Measurements from ENCODE around the gene CELF6.

The CELF6 gene

GRCh38 chr15:72319985-72320671 lies at the start of gene CELF6:
TSS of gene CELF6 (minus strand) at chr15:72320157. CDS start at chr15:72319874, 283 bp downstream.
- peak; percentile 55 for DNase-seq

DNA sequence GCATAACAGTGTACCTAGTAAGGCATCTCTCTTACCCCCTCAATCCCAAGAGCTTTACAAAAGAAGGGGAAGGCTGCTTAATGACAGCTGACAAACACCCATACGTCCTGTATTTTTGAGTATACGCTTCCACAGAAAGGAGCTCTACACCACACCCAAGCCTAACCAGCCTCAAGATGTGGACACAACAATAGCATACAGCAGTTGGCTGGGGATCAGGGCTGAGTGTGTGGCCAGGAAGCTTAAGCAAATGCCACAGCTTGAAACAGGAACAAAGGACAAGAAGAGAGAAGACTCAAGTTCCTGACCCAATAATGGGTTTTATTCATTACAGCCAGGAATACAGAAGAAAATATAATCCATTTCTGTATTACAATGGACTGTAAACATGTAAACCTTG lies 48.9 kb upstream of the CELF6 start:
- DNase-seq: no peak

DNA sequence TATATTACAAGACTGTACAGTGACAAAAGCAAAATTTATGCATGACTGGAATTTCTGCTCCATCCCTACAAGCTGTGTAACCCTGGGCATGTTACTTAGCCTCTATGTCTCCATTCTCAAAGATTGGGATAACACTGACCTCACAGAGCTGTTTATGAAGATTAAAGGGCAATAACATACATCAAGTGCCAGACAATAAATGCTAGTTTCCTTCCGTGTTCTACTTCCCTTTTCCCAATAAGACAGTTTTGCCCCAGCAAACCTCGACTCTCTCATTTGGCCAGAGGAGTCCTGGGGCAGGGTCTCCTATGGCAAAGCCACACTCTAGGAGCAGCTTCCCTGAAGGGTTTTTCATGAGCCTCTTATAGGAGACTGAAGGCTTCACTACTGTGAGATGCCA lies 48.4 kb upstream of the CELF6 start:
- DNase-seq: no peak

GRCh38 chr15:72365844-72366243 lies 45.9 kb upstream of the CELF6 start:
- DNase-seq: no peak

GRCh38 chr15:72361176-72361575 lies 41.2 kb upstream of the CELF6 start:
- DNase-seq: no peak

GRCh38 chr15:72358650-72359171 lies 38.8 kb upstream of the CELF6 start:
- DNase-seq: no peak

DNA sequence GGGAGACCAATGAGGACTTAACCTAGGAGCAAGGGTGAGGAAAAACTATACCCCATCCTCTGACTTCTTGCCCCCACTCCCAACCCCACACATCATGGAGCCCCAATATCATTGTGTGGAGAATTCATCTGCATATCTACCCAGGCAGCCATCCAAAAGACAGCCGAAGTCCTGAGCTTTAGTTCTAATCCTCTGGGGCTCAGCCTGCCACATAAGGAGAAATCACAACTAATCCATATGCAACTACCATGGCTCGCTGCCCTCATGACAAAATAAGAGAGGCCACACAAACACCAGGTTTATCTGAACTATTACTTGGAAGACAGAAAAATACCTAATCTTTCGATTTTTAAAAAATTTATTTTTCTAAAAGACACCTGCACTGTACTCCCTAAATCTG lies 38.2 kb upstream of the CELF6 start:
- no peak for DNase-seq

DNA sequence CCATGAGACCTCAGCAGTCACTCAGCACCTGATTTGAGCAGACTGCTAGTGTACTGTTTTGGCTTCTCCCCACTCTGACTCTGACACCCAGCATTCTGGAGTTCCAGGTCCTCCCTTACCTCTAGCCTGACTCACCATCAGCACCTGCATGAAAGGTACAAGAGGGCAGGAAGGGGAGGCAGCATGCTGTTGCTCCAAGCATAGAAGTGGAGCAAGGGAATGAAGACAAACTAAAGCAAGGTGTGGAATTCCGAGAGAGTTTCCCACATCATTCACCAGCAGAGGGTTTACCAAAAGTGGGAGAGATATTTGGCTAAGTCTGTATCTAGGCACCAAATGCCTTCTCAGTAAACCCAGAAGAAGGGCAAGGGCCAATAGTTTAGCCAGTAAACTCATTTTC lies 34.5 kb upstream of the CELF6 start:
- DNase-seq: no peak

- no peak for DNase-seq
Observed at GRCh38 chr15:72353266-72353665, 33.3 kb upstream of the CELF6 start.

GRCh38 chr15:72345806-72346205 lies 25.8 kb upstream of the CELF6 start:
- DNase-seq: no peak

- no peak for DNase-seq
Observed at GRCh38 chr15:72345280-72345679, 25.3 kb upstream of the CELF6 start.

DNA sequence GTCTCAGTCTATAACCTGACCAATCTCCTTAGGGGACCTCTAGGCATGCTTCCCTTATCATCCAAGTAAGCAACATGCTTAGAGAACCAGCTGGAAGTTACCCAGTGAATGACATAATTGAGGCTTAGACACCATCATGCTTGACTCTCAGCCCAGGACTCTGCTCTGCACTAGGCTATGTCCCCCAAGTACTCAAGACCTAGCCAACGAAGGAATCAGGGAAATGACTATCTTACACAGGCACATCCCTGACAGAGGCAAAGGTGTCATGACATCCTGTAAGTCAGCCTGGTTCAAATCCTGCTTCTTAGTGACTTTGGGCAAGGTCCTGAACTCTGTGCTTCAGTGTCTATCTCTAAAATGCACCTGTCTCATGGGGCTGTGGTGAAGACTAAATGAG lies 24.6 kb upstream of the CELF6 start:
- DNase-seq: no peak

DNA sequence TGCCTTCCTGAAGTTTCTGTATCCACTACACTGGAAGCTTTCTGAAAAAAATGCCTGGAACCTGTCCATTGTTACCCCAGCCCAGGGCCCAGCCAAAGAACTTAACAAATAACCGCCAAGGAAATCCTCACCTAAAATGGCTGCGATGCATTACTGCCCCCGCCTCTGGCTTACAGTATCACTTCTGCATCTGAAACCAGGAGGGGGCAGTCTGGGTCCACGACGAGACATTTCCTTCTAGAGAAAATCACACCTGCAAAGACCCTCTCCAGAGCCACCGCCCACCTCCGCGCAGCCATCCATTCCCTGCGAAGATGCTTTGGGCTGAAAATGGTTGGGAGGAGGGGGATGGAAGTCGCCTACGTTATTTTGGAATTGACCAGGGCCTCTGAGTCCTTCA lies 22.4 kb upstream of the CELF6 start:
- DNase-seq: peak; percentile 23

DNA sequence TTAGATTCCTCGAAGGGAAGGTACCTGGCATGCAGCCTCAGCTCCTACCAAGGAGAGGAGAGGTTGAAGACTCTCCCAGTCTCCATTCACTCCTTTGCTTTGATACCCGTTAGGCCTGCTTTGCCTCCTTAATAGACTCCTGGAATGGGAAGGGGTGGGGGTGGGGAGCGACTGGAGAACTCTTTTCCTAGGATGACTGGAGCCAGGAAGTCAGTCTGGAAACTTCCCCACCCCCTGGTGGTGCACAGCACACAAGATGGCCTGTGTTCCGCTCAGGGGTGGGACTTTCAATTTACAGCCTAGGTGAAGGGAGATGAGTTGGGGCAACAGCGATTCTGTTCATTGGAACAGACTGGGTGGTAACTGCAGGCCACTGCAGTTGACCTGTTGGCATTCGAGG lies 21.4 kb upstream of the CELF6 start:
- DNase-seq: no peak

DNA sequence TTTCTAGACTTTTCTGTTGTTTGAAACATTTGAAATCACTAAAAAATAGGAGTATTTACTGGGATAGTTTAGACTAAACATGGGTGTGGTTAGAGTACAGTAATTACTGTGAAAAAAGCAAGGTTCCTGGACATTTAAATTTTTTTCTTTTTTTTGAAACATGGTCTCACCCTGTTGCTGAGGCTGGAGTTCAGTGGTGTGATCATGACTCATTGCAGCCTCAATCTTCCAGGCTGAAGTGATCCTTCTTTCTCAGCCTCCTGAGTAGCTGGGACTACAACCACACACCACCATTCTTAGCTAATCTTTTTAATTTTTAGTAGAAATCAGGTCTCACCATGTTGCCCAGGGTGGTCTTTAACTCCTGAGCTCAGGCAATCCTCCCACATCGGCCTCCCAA lies 20.4 kb upstream of the CELF6 start:
- DNase-seq: no peak

- no peak for DNase-seq
Observed at GRCh38 chr15:72339777-72340177, 19.8 kb upstream of the CELF6 start.

- DNase-seq: no peak
Observed at GRCh38 chr15:72338617-72339321, 18.8 kb upstream of the CELF6 start.

DNA sequence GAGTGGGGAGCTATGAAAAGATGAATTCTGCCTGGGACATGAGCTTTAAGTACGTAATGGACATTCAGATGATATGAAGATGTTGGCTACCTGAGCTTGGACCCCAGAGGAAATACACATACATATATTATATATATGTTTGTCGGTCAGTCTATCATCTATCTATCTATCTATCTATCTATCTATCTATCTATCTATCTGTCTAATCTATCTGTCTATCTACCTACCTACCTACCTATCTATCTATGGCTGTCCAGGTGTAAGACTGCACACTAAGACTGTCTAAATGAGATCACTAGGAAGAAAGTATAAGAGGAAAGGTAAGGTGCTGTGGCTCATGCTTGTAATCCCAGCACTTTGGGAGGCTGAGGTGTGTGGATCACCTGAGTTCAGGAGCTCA lies 18.2 kb upstream of the CELF6 start:
- DNase-seq: no peak

DNA sequence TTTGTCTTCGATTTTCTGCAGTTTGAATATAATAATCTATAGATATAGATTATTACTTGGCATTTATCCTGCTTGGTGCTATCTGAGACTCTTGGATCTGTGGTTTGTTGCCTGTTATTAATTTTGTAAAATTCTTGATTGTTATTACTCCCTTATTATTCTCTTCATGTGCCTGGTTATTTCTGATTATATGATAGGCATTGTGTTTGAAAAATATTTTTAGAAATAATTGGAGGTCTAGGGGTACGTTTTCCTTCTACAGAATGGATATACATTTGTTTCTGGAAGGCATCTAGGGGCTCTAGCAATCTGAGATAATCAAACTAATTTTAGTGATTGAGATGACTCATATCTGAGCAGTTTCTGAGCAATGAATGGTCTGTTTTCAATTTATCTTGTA lies 14.9 kb upstream of the CELF6 start:
- no peak for DNase-seq

DNA sequence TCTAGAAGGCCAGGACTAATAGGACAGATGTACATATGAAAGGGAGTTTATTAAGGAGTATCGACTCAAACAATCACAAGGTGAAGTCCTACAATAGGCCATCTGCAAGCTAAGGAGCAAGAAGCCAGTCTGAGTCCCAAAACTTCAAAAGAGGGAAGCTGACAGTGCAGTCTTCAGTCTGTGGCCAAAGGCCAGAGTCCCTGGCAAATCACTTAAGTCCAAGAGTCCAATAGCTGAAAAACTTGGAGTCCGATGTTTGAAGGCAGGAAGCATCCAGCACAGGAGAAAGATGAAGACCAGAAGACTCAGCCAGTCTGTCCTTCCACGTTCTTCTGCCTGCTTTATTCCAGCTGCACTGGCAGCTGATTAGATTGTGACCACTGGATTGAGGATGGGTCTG lies 11.1 kb upstream of the CELF6 start:
- DNase-seq: no peak

- no peak for DNase-seq
Observed at GRCh38 chr15:72323752-72324151, 3.8 kb upstream of the CELF6 start.

GRCh38 chr15:72319360-72319984 lies 485 bp downstream of the CELF6 start:
- DNase-seq: peak; percentile 9

DNA sequence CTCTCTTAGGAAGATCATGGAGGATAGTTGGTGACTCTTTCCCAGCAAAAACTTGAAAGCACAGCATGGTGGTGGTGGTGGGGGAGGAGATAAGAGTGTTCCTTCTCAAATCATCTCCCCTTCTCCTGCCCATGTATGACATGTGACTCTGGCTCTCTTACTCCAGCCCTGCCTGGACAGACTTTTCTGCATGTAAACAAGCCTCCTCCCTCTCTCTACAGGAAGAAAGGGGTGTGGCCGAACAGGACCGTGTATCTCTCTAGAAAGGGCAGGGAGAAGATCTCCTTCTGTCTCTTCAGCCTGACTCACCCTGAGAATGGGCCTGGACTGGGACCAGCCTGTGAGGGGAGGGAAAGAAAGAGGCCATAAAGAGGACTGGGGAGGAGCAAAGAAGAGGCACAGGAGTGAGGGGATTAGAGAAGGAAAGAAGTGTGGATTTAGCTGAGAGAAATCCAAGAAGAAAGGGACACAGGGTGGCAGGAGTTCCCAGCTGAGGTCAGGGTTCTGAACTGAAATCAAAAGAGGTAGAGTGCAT lies 1.5 kb downstream of the CELF6 start:
- no peak for DNase-seq

All from activated CD4-positive, alpha-beta T cell treated with anti-CD3 and anti-CD28 coated beads for 1 hour (primary cell).